ENCODE results near the gene DHRS3.

DNA sequence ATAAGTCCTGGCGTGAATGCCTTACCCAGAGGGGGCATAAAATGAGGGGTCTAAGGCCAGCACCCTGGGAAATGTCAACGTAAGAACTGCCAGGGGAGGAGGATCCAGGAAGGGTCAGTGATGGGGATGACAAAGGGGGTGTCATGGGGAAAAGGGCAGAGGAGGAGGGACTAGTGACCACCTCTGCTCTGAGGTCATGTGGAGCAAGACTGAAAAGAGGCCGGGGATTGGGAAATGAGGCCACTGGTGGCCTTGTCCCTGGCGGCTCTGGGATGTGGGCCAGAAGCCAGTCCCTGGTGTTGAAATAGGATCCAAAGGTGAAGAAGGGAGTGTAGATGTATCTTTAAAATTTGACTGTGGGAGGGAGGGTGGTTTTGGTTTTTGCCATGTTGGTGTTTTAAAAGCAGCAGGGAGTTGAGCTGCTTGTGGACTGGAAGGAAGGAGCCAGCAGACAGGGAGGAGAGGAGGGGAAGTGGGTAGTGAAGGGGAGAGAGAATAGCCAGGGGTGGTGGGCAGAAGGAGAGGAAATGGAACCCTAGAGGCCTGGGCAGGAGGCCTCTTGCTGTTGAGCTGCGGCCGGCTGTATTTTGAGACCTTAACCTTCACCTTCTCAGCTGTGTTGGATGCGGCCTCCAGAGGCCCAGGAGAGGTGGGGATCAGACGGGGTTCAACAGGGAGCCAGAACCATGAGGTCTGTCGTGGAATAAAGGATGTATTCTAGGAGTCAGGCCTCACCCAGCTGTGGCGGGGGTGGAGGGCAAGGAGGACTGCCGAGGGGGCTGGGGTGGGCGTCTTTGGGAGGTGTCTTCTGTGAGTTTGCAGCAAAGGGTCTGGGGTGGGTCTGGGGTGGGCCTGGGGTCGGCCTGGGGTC, 92.5 kb downstream of the DHRS3 start:
- TF ChIP-seq, protein P1, sequence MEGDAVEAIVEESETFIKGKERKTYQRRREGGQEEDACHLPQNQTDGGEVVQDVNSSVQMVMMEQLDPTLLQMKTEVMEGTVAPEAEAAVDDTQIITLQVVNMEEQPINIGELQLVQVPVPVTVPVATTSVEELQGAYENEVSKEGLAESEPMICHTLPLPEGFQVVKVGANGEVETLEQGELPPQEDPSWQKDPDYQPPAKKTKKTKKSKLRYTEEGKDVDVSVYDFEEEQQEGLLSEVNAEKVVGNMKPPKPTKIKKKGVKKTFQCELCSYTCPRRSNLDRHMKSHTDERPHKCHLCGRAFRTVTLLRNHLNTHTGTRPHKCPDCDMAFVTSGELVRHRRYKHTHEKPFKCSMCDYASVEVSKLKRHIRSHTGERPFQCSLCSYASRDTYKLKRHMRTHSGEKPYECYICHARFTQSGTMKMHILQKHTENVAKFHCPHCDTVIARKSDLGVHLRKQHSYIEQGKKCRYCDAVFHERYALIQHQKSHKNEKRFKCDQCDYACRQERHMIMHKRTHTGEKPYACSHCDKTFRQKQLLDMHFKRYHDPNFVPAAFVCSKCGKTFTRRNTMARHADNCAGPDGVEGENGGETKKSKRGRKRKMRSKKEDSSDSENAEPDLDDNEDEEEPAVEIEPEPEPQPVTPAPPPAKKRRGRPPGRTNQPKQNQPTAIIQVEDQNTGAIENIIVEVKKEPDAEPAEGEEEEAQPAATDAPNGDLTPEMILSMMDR (IDR thresholded peaks at IDR 0.05): no peak
- TF ChIP-seq EZH2 (IDR thresholded peaks at IDR 0.05; ENCODE audit: borderline replicate concordance, insufficient read depth, low read depth, low read length, poor library complexity, severe bottlenecking): no peak

All from B cell (primary cell).